ENCODE results near the gene DDOST.

Gene DDOST

GRCh38 chr1:20698195-20698910 is 37.2 kb upstream of the DDOST start:
- H3K36me3 Mint-ChIP-seq: no peaks in the 10 kb centered on the region
- H3K4me3 Mint-ChIP-seq: no peak overlapping the region
- peaks cover 14% of the 10 kb centered on the region for H3K4me1 Mint-ChIP-seq
- peaks cover 24% of the 10 kb centered on the region for H3K27me3 Mint-ChIP-seq
- no peak for ATAC-seq
- no peak overlapping the region for H3K27ac Mint-ChIP-seq
- H3K9me3 Mint-ChIP-seq: no peaks in the 10 kb centered on the region

- Mint-ChIP-seq H3K4me1 (peaks cover 14% of the 10 kb centered on the region), H3K36me3 (no peaks in the 10 kb centered on the region), H3K4me3 (no peak overlapping the region), H3K9me3 (no peaks in the 10 kb centered on the region), H3K27ac (no peak overlapping the region), H3K27me3 (peaks cover 24% of the 10 kb centered on the region)
- no peak for ATAC-seq
These were observed 36.4 kb upstream of the DDOST start for GRCh38 chr1:20697563-20697962.

GRCh38 chr1:20696397-20697333 is 35.5 kb upstream of the DDOST start:
- H3K27me3 Mint-ChIP-seq: peaks cover 24% of the 10 kb centered on the region
- H3K27ac Mint-ChIP-seq: peak overlapping the region; percentile 79
- H3K4me1 Mint-ChIP-seq: peaks cover 14% of the 10 kb centered on the region
- H3K9me3 Mint-ChIP-seq: peaks cover 3% of the 10 kb centered on the region
- peak; percentile 91 for ATAC-seq
- H3K4me3 Mint-ChIP-seq: peak overlapping the region; percentile 88
- peaks cover 7% of the 10 kb centered on the region for H3K36me3 Mint-ChIP-seq

GRCh38 chr1:20695515-20695914 is 34.3 kb upstream of the DDOST start:
- Mint-ChIP-seq H3K9me3 (peaks cover 4% of the 10 kb centered on the region), H3K36me3 (peaks cover 8% of the 10 kb centered on the region), H3K4me3 (no peak overlapping the region), H3K27me3 (peaks cover 16% of the 10 kb centered on the region), H3K27ac (no peak overlapping the region), H3K4me1 (peaks cover 14% of the 10 kb centered on the region)
- no peak for ATAC-seq

- peaks cover 19% of the 10 kb centered on the region for H3K27me3 Mint-ChIP-seq
- H3K9me3 Mint-ChIP-seq: peaks cover 4% of the 10 kb centered on the region
- H3K36me3 Mint-ChIP-seq: peaks cover 8% of the 10 kb centered on the region
- no peak overlapping the region for H3K4me3 Mint-ChIP-seq
- peaks cover 14% of the 10 kb centered on the region for H3K4me1 Mint-ChIP-seq
- no peak for ATAC-seq
- no peak overlapping the region for H3K27ac Mint-ChIP-seq
These were observed 32.5 kb upstream of the DDOST start for GRCh38 chr1:20693623-20694022.

- Mint-ChIP-seq H3K27ac (no peak overlapping the region), H3K36me3 (peaks cover 8% of the 10 kb centered on the region), H3K27me3 (peaks cover 27% of the 10 kb centered on the region), H3K4me3 (no peak overlapping the region), H3K4me1 (peaks cover 11% of the 10 kb centered on the region), H3K9me3 (peaks cover 4% of the 10 kb centered on the region)
- no peak for ATAC-seq
These were observed 30.7 kb upstream of the DDOST start for GRCh38 chr1:20691872-20692271.

- ATAC-seq: no peak
- Mint-ChIP-seq H3K36me3 (peaks cover 8% of the 10 kb centered on the region), H3K4me3 (no peak overlapping the region), H3K4me1 (no peaks in the 10 kb centered on the region), H3K27ac (no peak overlapping the region), H3K27me3 (peaks cover 34% of the 10 kb centered on the region), H3K9me3 (peaks cover 4% of the 10 kb centered on the region)
These were observed 28.5 kb upstream of the DDOST start for GRCh38 chr1:20689645-20690056.

- no peak for ATAC-seq
- no peak overlapping the region for H3K4me3 Mint-ChIP-seq
- H3K36me3 Mint-ChIP-seq: peaks cover 6% of the 10 kb centered on the region
- H3K4me1 Mint-ChIP-seq: no peaks in the 10 kb centered on the region
- H3K27me3 Mint-ChIP-seq: peaks cover 50% of the 10 kb centered on the region
- H3K9me3 Mint-ChIP-seq: peaks cover 4% of the 10 kb centered on the region
- H3K27ac Mint-ChIP-seq: no peak overlapping the region
These were observed 25.9 kb upstream of the DDOST start for GRCh38 chr1:20686883-20687725.

- Mint-ChIP-seq H3K9me3 (no peaks in the 10 kb centered on the region), H3K27me3 (peaks cover 50% of the 10 kb centered on the region), H3K4me1 (no peaks in the 10 kb centered on the region), H3K36me3 (no peaks in the 10 kb centered on the region), H3K27ac (no peak overlapping the region), H3K4me3 (no peak overlapping the region)
- no peak for ATAC-seq
These were observed 24.6 kb upstream of the DDOST start for GRCh38 chr1:20685741-20686140.

- Mint-ChIP-seq H3K36me3 (no peaks in the 10 kb centered on the region), H3K4me3 (no peak overlapping the region), H3K9me3 (no peaks in the 10 kb centered on the region), H3K27ac (no peak overlapping the region), H3K27me3 (peaks cover 50% of the 10 kb centered on the region), H3K4me1 (no peaks in the 10 kb centered on the region)
- no peak for ATAC-seq
These were observed 24.0 kb upstream of the DDOST start for GRCh38 chr1:20685099-20685662.

GRCh38 chr1:20684651-20685050 is 23.5 kb upstream of the DDOST start:
- Mint-ChIP-seq H3K27ac (no peak overlapping the region), H3K36me3 (no peaks in the 10 kb centered on the region), H3K4me1 (no peaks in the 10 kb centered on the region), H3K9me3 (no peaks in the 10 kb centered on the region), H3K4me3 (no peak overlapping the region), H3K27me3 (peaks cover 50% of the 10 kb centered on the region)
- ATAC-seq: peak; percentile 4

GRCh38 chr1:20684050-20684620 is 23.0 kb upstream of the DDOST start:
- Mint-ChIP-seq H3K9me3 (no peaks in the 10 kb centered on the region), H3K27ac (no peak overlapping the region), H3K4me1 (peaks cover 4% of the 10 kb centered on the region), H3K27me3 (peaks cover 50% of the 10 kb centered on the region), H3K4me3 (no peak overlapping the region), H3K36me3 (no peaks in the 10 kb centered on the region)
- ATAC-seq: no peak

- no peak for ATAC-seq
- Mint-ChIP-seq H3K27me3 (peaks cover 47% of the 10 kb centered on the region), H3K9me3 (peaks cover under 1% of the 10 kb centered on the region), H3K36me3 (no peaks in the 10 kb centered on the region), H3K4me1 (peaks cover 9% of the 10 kb centered on the region), H3K4me3 (no peak overlapping the region), H3K27ac (no peak overlapping the region)
These were observed 22.4 kb upstream of the DDOST start for GRCh38 chr1:20683614-20684013.

- ATAC-seq: no peak
- Mint-ChIP-seq H3K27me3 (peaks cover 40% of the 10 kb centered on the region), H3K9me3 (peaks cover 4% of the 10 kb centered on the region), H3K36me3 (no peaks in the 10 kb centered on the region), H3K27ac (no peak overlapping the region), H3K4me3 (no peak overlapping the region), H3K4me1 (peaks cover 15% of the 10 kb centered on the region)
These were observed 21.5 kb upstream of the DDOST start for GRCh38 chr1:20682571-20683236.

Measured in stimulated activated memory B cell treated with anti-CD40 and anti-IgM and Interleukin-4, amounts not matched to agents 10 μg/mL and 1 μg/mL and 100 μg/mL, for 72 hours (primary cell).